ENCODE results near the gene KIRREL3.

KIRREL3 gene

DNA sequence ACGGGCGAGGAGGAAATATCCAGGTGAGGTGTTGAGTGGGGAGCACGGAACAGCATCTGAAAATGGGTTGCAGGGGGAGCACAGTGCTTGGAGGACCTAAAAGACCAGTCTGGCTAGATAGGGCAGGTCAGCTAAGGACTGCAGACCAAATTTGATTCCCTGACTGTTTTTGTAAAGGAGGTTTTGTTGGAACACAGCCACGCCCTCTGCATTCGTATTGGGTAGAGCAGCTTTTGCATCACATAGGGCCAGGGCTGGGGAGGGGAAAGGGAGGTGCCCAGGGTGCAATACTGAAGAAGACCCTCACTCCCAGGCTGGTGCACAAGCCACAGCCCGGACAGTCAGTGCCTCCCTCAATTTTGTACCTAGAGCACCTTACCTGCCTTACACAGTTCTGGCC, 286.8 kb downstream of the KIRREL3 start:
- no peak overlapping the region for H3K4me3 ChIP-seq (ENCODE audit: low read length)
- TF ChIP-seq CTCF (conservative IDR thresholded peaks at IDR 0.05; ENCODE audit: low read length), result no peak
- no peak for DNase-seq (ENCODE audit: low read depth)

DNA sequence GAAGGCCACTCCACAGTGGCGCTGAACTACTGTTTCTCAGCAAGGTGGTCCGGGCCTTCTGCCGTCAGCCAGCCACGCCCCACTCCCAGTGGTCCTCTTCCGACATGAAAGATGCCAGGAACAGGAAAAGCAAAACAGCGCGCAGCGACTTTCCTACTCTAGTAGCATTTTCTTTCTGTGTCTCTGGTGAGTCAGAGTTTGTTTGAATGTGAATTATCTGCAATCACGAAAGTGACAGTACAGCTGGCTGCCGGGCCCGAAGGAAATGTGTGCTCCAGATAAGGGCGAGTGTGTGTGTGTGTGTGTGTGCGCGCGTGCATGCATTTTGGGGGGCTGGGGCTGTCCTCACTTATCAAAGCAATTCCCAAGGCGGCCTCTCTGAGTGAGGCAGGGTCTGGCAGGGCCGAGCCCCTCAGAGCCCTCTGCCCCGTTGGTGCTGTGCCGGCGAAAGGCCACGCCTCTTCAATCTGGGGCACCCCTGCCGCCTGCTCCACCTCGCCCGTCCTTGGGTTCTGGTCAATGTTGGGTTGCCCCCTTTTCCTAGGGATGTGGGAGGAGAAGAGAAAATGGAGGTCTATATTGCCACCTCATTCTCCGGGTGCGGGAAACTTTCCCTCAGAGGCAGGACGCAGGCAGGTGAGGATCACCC, 288.5 kb downstream of the KIRREL3 start:
- TF ChIP-seq CTCF (conservative IDR thresholded peaks at IDR 0.05; ENCODE audit: low read length), result no peak
- peak; percentile 68 for DNase-seq (ENCODE audit: low read depth)

DNA sequence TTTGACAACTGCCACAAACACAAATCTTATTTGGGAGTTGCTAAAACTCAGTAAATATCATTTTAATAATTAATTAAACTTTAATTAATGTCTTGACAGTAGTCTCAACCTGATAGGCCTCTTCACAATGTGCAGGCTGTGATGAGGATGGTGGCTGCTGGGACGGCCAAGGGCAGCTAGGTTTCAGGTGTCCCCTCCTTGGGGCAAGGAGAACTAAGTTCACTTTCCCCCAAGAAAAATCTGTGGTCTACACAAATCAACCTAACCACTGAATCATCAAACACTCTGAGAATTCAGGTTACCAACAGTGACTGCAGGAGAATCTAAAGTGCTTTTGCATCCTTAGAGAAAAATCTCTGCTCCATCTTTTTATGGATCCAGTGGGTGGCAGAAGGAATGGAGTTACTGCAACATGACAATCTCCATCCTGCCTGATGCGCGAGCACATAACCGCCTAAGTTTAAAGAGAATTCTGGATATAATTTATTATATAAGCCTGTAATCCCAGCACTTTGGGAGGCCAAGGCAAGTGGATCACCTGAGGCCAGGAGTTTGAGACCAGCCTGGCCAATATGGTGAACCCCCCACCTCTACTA, 289.7 kb downstream of the KIRREL3 start:
- no peak for DNase-seq (ENCODE audit: low read depth)
- no peak for TF ChIP-seq CTCF (conservative IDR thresholded peaks at IDR 0.05; ENCODE audit: low read length)
- H3K4me3 ChIP-seq (ENCODE audit: low read length), result no peak overlapping the region

More for the DNA sequence above, 288.5 kb downstream of the KIRREL3 start:
- peak overlapping the region; percentile 51 for H3K4me3 ChIP-seq (ENCODE audit: low read length)

- no peak for DNase-seq (ENCODE audit: low read depth)
- TF ChIP-seq CTCF (conservative IDR thresholded peaks at IDR 0.05; ENCODE audit: low read length), result no peak
- no peak overlapping the region for H3K4me3 ChIP-seq (ENCODE audit: low read length)
These were observed 293.1 kb downstream of the KIRREL3 start for GRCh38 chr11:126707498-126707897.

DNA sequence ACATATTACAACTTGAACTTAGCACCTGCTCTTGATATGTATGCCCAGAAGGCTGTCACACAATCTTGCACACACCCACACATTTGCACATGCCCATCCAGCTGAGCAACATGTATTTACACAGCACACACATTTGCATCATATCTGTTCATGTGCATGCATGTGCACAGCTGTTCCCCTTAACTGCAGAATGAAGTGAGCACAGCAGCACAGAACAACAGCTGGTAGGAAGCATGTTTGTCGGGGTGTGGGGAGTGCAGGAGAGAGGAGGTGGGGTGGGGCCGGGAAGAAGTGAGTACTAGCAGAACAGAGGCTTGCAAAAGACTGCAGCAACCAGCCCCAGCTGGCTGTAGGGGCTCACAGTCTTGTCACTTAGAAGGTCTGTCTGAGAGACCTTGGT, 296.5 kb downstream of the KIRREL3 start:
- DNase-seq (ENCODE audit: low read depth), result peak; percentile 16
- TF ChIP-seq CTCF (conservative IDR thresholded peaks at IDR 0.05; ENCODE audit: low read length), result no peak
- no peak overlapping the region for H3K4me3 ChIP-seq (ENCODE audit: low read length)

- H3K4me3 ChIP-seq (ENCODE audit: low read length), result no peak overlapping the region
- no peak for TF ChIP-seq CTCF (conservative IDR thresholded peaks at IDR 0.05; ENCODE audit: low read length)
- peak; percentile 49 for DNase-seq (ENCODE audit: low read depth)
These were observed 296.9 kb downstream of the KIRREL3 start for GRCh38 chr11:126703662-126704061.

GRCh38 chr11:126702987-126703386, 297.6 kb downstream of the KIRREL3 start:
- no peak for TF ChIP-seq CTCF (conservative IDR thresholded peaks at IDR 0.05; ENCODE audit: low read length)
- H3K4me3 ChIP-seq (ENCODE audit: low read length), result no peak overlapping the region
- no peak for DNase-seq (ENCODE audit: low read depth)

All from AG10803 (cell line).